Neural progenitor cell (in vitro differentiated cells): Measurements from ENCODE around the gene MIF.

Experiments
- CTCF ChIP-seq: fragments of 200-600 bp; sonication (generic); IDR thresholded peaks from 2 replicates; pipeline ENCODE4 v1.5.1; 2017; ENCODE audit warnings: antibody characterized with exemption, mild to moderate bottlenecking
- EZH2 ChIP-seq: fragments of 200-600 bp; sonication (generic); IDR thresholded peaks from 2 replicates; pipeline ENCODE4 v1.6.1; 2017; ENCODE audit warnings: antibody characterized with exemption, mild to moderate bottlenecking, moderate library complexity

GRCh38 chr22:23883658-23884057 lies 10.5 kb upstream of the MIF start:
- TF ChIP-seq EZH2 = no peak
- TF ChIP-seq CTCF = no peak
